ENCODE measurements around the gene C17orf67. TPM values are rescaled to one million over a fixed set of nuclear protein-coding genes. Genes with fewer than 3 reads are reported as not detected.

C17orf67 gene
- total RNA-seq, 1 experiment from 2014 or later: 1.0 TPM

DNA sequence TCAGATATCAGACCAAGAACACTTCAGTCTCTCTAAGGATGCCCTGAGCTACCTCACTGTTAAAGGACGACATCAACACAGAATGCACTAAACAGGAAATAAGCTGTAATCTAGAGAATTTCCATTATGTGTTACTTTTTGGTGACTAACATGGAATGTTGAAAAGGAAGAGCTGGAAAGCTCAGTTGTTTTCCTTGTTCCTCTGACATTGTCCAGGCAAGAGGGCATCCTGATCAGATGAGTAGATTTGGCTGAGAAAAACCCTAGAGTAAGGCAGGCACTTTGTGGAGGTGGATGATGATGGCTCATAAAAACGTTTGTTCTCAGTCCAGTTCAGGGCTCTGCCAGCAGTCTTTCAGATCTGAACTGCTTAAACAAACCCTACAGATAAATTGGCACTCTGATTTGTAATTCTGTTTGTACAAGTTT is 34.2 kb upstream of the C17orf67 start:
- Mint-ChIP-seq H3K4me1 (no peaks in the 10 kb centered on the region), H3K27ac (peak overlapping the region in 2 of 3 experiments; percentile 11 to 18; a peak in 1 of 7 replicates), H3K4me3 (no peak overlapping the region), H3K27me3 (ENCODE audit: low read depth) (no peaks in the 10 kb centered on the region), H3K36me3 (ENCODE audit: insufficient read depth in 1 of 3, low read depth in 3 of 3) (peaks cover 0 to 4% (median 0%) of the 10 kb centered on the region in 3 experiments; a peak in 4 of 7 replicates), H3K9me3 (no peaks in the 10 kb centered on the region)
- Histone ChIP-seq H3K56ac (ENCODE audit: insufficient read length, low read depth, low read length) (no peak overlapping the region), H3T11ph (ENCODE audit: low read length) (no peak overlapping the region), H3K79me2 (ENCODE audit: insufficient read depth, low read length) (no peaks in the 10 kb centered on the region), H2BK20ac (ENCODE audit: low read depth, low read length, poor library complexity, severe bottlenecking) (no peak overlapping the region), H3K18ac (ENCODE audit: insufficient read length, low read depth, low read length) (no peak overlapping the region), H3K23me2 (ENCODE audit: insufficient read length, low read depth, low read length, poor library complexity, severe bottlenecking) (no peaks in the 10 kb centered on the region), H2AK5ac (ENCODE audit: insufficient read length, low read length) (no peak overlapping the region), H3K4me1 (ENCODE audit: insufficient read depth, low read length) (no peaks in the 10 kb centered on the region), H3K79me1 (ENCODE audit: insufficient read depth, low read depth, low read length, poor library complexity, severe bottlenecking) (no peaks in the 10 kb centered on the region), H3K27ac (ENCODE audit: insufficient read length, low read depth, low read length) (no peak overlapping the region), H2BK120ac (ENCODE audit: low read depth, low read length, poor library complexity, severe bottlenecking) (no peak overlapping the region), H2AFZ (ENCODE audit: low read length) (no peak overlapping the region), H4K91ac (ENCODE audit: insufficient read length, low read depth, low read length) (no peak overlapping the region), H3K9ac (ENCODE audit: extremely low read depth, insufficient read length, low read length) (no peak overlapping the region), H2BK12ac (ENCODE audit: insufficient read length, low read depth, low read length) (no peak overlapping the region), H3K14ac (ENCODE audit: insufficient read depth, low read length) (no peak overlapping the region), H3K23ac (ENCODE audit: insufficient read length, low read depth, low read length) (no peak overlapping the region), H4K5ac (ENCODE audit: insufficient read length, low read depth, low read length) (no peak overlapping the region), H4K8ac (replicated peaks; ENCODE audit: insufficient read length, low read depth, low read length) (no peak overlapping the region), H3K9me3 (ENCODE audit: control insufficient read depth, low read depth, low read length) (no peaks in the 10 kb centered on the region), H3K4ac (ENCODE audit: low read depth, low read length) (no peak overlapping the region), H3K27me3 (ENCODE audit: insufficient read depth, low read length) (no peaks in the 10 kb centered on the region), H3K4me2 (ENCODE audit: insufficient read depth, insufficient read length, low read length) (no peak overlapping the region), H2BK15ac (ENCODE audit: low read depth, low read length) (no peak overlapping the region), H4K20me1 (ENCODE audit: control insufficient read depth, insufficient read depth, insufficient read length) (no peaks in the 10 kb centered on the region), H2BK5ac (ENCODE audit: insufficient read length, low read length) (no peak overlapping the region)
- TF ChIP-seq, protein P1, sequence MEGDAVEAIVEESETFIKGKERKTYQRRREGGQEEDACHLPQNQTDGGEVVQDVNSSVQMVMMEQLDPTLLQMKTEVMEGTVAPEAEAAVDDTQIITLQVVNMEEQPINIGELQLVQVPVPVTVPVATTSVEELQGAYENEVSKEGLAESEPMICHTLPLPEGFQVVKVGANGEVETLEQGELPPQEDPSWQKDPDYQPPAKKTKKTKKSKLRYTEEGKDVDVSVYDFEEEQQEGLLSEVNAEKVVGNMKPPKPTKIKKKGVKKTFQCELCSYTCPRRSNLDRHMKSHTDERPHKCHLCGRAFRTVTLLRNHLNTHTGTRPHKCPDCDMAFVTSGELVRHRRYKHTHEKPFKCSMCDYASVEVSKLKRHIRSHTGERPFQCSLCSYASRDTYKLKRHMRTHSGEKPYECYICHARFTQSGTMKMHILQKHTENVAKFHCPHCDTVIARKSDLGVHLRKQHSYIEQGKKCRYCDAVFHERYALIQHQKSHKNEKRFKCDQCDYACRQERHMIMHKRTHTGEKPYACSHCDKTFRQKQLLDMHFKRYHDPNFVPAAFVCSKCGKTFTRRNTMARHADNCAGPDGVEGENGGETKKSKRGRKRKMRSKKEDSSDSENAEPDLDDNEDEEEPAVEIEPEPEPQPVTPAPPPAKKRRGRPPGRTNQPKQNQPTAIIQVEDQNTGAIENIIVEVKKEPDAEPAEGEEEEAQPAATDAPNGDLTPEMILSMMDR (conservative IDR thresholded peaks at IDR 0.05): no peak
- no peak for DNase-seq
- no CpG with 5 or more reads among the region's 2 CpGs for WGBS (ENCODE audit: extremely low coverage, insufficient read length, low lambda C conversion rate)

Data from H9 (cell line).